ENCODE results near the gene PLCB2. TPM values are rescaled to one million over a fixed set of nuclear protein-coding genes. Genes with fewer than 3 reads are reported as not detected.

PLCB2 gene
- total RNA-seq, 2 experiments from 2014 or later: 104 to 120 TPM

DNA sequence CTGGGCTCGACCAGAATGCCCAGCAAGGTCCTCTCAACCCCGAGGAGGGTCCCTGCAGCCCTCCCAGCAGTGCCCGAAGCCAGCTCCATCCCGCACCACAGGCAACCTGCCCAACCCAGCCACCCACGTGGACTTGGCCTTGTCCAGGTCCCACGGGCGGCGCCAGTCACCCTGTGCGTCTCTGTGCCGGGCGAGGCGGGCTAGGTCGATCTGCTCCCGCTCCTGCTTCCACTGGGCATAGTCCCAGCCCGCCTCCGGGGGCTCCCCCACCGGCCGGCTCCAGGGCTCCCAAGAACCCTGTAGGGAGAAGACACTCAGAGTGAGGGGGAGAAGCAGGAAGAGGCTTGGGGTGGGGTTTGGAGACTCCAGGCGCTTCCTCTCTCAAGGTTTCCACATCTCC lies 29.9 kb upstream of the PLCB2 start:
- H3K27ac Mint-ChIP-seq: no peak overlapping the region
- DNase-seq: no peak
- no peak overlapping the region for H3K4me3 Mint-ChIP-seq
- ATAC-seq: no peak
- CTCF ChIA-PET: interaction anchor here (0.7 to 13.7 kb wide), 35 partner anchors 9 to 298 kb away, joined by 3 to 317 read pairs (median 5); partner anchors contain the start of genes ANKRD63, DISP2, INAFM2 and IVD
- H3K27me3 Mint-ChIP-seq: peaks cover 2% of the 10 kb centered on the region
- H3K4me1 Mint-ChIP-seq: peaks cover 7% of the 10 kb centered on the region
- no peaks in the 10 kb centered on the region for H3K36me3 Mint-ChIP-seq
- H3K9me3 Mint-ChIP-seq (ENCODE audit: low read depth): no peaks in the 10 kb centered on the region

DNA sequence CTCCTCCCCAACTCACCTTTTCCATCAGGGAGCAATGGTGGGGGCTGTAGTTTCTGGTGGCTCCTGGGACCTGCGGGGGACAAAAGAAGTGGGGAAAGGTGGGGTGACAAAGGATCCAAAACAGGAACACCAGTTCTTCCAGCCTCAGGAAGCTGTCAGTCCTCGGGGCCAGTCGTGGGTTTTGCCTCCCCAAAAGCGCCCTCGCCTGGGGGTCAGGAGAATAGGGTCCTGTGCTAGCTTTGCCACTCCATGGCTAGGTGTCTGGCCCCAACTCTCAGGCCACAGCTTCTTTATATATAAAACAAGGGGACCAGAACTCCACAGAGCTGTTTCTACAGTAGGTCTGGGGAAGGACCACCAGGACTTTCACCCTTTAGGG lies 29.0 kb upstream of the PLCB2 start:
- no peak overlapping the region for H3K4me3 Mint-ChIP-seq
- no peak for DNase-seq
- no peak overlapping the region for H3K27ac Mint-ChIP-seq
- H3K36me3 Mint-ChIP-seq: no peaks in the 10 kb centered on the region
- H3K9me3 Mint-ChIP-seq (ENCODE audit: low read depth): no peaks in the 10 kb centered on the region
- CTCF ChIA-PET: interaction anchor here (0.7 to 13.7 kb wide), 16 partner anchors 9 to 119 kb away, joined by 3 to 317 read pairs (median 16); partner anchors contain the start of genes ANKRD63, DISP2, INAFM2 and IVD
- no peak for ATAC-seq
- peaks cover 2% of the 10 kb centered on the region for H3K27me3 Mint-ChIP-seq
- H3K4me1 Mint-ChIP-seq: peaks cover 7% of the 10 kb centered on the region

DNA sequence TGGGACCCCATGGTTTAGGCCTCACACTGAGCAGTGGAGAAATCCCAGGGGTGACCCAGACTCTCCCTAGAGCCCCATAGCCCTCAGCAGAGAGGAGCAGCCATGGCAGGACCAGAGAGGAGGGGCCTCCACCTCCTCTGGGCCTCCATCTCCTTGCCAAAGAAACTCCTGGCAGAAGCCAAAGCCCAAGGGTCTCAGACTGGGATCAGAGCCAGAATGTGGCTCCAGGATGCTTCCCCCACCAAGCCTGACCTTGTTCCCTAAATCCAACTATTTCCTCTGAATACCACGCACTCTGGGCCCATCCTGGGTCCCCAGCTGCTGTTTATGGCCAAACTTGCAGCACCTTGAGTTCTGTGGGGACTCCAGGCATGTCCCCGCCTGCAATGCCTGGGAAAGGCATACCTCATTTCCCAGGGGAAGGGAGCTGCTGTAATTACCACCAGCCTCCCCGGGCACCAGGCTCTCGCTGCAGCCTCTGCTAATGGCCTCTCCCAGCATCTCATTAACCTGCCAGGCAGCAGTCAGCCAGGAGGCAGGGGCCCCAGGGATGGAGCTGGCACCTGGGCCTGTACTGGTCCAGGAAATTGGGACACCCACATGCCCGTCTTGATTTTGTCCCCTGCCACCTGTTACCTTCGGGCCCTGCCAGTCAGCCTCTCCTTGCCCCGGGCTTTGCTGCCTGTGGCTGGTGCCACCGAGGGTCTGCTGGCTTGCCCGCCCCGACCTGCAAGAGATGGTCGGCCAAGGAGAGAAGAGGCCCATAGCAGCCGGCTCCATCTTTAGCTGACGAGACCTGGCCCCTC lies 28.4 kb upstream of the PLCB2 start:
- H3K9me3 Mint-ChIP-seq (ENCODE audit: low read depth): no peaks in the 10 kb centered on the region
- no peaks in the 10 kb centered on the region for H3K36me3 Mint-ChIP-seq
- H3K4me3 Mint-ChIP-seq: no peak overlapping the region
- CTCF ChIA-PET: interaction anchor here (1.0 to 13.7 kb wide), 12 partner anchors 8 to 118 kb away, joined by 3 to 317 read pairs (median 26); partner anchors contain the start of genes ANKRD63, DISP2, INAFM2 and PLCB2
- no peak overlapping the region for H3K27ac Mint-ChIP-seq
- ATAC-seq: no peak
- H3K4me1 Mint-ChIP-seq: peaks cover 7% of the 10 kb centered on the region
- DNase-seq: no peak
- H3K27me3 Mint-ChIP-seq: peaks cover 2% of the 10 kb centered on the region

DNA sequence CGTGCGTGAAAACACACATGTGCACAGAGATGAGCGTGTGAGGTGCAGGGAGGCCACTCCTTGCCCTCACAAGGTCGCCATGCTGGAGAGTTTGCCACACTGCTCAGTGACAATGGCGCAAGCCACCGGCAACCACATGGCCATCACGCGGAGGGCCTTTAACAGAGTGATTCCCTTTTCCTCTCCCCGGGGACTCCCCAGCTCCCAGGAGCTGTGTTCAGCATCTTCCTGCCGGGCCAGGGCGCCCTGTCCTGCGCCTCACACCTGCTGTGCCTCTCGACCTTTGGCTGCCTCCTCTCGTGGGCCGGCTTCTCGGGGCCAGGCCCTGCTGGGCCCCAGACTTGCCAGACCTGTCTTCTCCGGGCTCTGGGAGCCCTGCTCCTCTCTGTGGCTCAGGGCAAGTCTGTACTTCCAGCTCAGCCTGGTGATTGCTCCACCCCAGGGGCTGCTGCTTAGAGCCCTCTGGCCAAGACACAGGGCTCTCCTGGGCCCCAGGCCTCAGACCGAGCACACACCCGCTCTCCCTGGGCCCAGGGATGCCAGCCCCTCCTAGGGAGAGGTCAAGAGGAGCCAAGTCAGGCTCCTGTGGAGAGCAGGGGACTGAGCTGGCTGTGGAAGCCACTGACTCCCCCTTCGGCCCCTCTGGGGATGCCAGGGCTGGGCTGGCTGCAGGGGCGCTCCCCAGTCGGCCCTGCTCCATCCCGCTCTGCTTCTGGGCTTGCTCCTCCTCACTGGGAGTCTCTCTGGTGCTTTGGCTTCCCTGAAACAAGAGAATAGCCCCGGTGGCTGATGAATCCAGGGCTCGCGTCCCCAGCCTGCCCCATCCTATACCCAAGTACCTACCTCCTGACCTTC lies 27.4 kb upstream of the PLCB2 start:
- Mint-ChIP-seq H3K4me1 (peaks cover 7% of the 10 kb centered on the region), H3K27me3 (peaks cover 2% of the 10 kb centered on the region), H3K4me3 (no peak overlapping the region), H3K27ac (no peak overlapping the region), H3K9me3 (ENCODE audit: low read depth) (no peaks in the 10 kb centered on the region), H3K36me3 (no peaks in the 10 kb centered on the region)
- CTCF ChIA-PET: interaction anchor here (2.3 to 13.7 kb wide), 6 partner anchors 7 to 87 kb away, joined by 5 to 317 read pairs (median 196); partner anchors contain the start of genes INAFM2 and PLCB2
- no peak for DNase-seq
- no peak for ATAC-seq

DNA sequence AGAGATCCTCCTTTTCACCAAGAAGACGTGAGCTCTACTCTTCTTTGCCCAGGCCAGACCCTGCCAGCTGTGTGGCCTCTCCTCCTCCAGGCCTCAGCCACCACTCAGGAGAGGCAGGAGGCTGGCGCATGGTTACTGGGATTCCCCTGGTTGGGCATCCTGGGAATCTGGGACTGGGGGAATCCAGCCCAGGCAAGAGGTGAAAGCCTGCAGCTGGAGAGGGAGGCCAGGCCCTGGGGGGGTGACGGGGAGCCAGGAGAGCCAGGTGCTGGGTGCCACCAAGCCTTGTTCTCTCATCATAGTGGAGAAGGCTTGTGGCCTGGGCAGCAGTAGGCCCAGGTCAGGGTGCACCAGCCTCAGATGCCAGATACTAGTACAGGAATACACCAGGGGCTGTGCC lies 26.8 kb upstream of the PLCB2 start:
- Mint-ChIP-seq H3K9me3 (ENCODE audit: low read depth) (no peaks in the 10 kb centered on the region), H3K36me3 (no peaks in the 10 kb centered on the region), H3K27me3 (peaks cover 2% of the 10 kb centered on the region), H3K4me3 (no peak overlapping the region), H3K4me1 (peaks cover 7% of the 10 kb centered on the region), H3K27ac (no peak overlapping the region)
- CTCF ChIA-PET: interaction anchor here (1.5 to 13.7 kb wide), 5 partner anchors 9 to 88 kb away, joined by 6 to 317 read pairs (median 235); partner anchors contain the start of genes INAFM2 and PLCB2
- ATAC-seq (no peak), DNase-seq (no peak)

DNA sequence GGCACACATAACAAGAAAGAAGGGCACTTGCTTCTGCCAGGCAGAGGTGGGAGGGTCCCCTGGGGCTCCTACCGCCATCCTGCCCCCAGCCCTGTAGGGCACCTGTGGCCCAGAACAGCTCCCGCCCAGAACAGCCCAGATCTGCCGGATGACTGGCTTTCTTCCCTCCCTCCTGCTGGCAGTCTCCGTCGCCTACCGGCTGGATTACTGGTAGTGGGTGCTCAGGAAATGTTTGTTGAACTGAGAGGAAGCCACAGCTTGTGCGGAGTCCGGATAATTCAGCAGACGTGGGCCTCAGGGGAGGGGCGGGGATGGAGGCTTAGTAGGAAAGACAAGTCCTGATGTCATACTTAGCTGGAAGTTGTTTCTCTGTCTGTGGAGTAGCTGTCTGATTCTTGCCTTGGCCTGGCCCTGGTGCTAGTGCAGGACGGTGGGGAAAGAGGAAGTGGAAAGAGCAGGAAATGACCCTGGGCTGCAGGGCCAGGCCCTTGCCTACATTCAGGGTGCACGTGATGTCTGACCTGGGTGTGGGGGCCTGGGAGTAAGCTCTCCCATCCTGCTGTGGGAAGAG lies 26.3 kb upstream of the PLCB2 start:
- H3K4me1 Mint-ChIP-seq: peaks cover 8% of the 10 kb centered on the region
- DNase-seq: no peak

DNA sequence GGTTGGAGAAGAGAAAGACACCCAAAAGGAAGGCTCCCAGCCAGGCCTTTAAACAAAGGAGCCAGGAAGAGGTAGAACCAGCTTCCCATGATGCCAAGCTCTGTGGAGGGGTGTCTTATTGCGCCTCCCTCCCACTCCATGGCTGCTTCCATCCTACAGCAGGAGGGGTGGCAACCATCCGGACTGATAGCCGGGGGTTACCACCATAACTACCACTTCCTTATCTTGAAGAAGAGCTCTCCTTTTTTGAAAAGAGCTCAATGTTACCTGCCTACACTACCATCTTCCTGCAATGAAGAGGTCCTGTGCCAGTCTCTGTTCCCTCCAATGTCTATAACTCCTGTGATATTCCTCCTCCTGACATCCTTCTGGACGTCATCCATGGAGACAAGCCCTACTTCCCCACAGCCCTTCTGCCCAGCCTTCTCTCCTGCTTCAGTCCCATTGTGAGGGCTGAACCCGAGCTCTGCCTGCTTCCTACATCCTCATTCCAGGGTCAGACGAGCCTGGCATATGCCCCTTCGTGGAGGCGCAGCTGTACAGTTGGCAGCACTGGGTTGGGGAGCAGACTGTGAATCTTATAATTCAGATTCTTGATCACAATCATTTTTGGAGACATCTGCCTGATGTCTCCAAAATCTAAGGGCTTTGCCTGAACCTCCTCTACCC lies 24.5 kb upstream of the PLCB2 start:
- Mint-ChIP-seq H3K27ac (no peak overlapping the region), H3K9me3 (ENCODE audit: low read depth) (no peaks in the 10 kb centered on the region), H3K4me3 (no peak overlapping the region), H3K4me1 (peaks cover 13% of the 10 kb centered on the region), H3K27me3 (no peaks in the 10 kb centered on the region), H3K36me3 (no peaks in the 10 kb centered on the region)
- ATAC-seq (no peak), DNase-seq (no peak)
- CTCF ChIA-PET: interaction anchor here (0.7 to 7.8 kb wide), 5 partner anchors 8 to 58 kb away, joined by 4 to 158 read pairs (median 6); partner anchors contain the start of gene CCDC9B

More for the DNA sequence above, 26.3 kb upstream of the PLCB2 start:
- H3K4me3 Mint-ChIP-seq: no peak overlapping the region
- H3K9me3 Mint-ChIP-seq (ENCODE audit: low read depth): no peaks in the 10 kb centered on the region
- CTCF ChIA-PET: interaction anchor here (0.7 to 13.7 kb wide), 6 partner anchors 9 to 88 kb away, joined by 3 to 317 read pairs (median 126); partner anchors contain the start of genes INAFM2 and PLCB2
- H3K27ac Mint-ChIP-seq: no peak overlapping the region
- ATAC-seq: no peak
- H3K36me3 Mint-ChIP-seq: no peaks in the 10 kb centered on the region
- H3K27me3 Mint-ChIP-seq: peaks cover 2% of the 10 kb centered on the region

DNA sequence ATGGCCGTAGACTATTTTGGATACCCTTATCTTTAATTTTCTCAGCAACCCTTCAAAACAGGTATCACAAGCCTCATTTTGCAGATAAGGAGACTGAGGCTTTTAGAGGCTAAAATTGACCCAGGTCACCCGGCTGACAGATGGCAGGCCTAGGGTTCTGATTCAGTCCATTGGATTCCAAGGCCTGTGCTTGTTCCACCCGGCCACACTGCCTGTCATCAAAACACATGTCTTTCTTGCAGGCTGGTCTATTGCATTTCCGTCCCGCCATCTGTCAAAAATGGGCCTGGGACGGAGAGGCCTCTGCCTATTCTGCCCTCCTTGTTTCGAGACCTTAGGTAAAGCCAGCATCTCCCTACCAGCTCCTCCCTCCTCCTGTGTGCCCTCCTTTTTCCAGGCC lies 23.9 kb upstream of the PLCB2 start:
- Mint-ChIP-seq H3K4me3 (no peak overlapping the region), H3K27ac (no peak overlapping the region), H3K9me3 (ENCODE audit: low read depth) (no peaks in the 10 kb centered on the region), H3K36me3 (no peaks in the 10 kb centered on the region), H3K4me1 (peaks cover 13% of the 10 kb centered on the region), H3K27me3 (no peaks in the 10 kb centered on the region)
- CTCF ChIA-PET: interaction anchor here (1.2 to 7.8 kb wide), 5 partner anchors 9 to 57 kb away, joined by 3 to 158 read pairs (median 6); partner anchors contain the start of gene CCDC9B
- no peak for ATAC-seq
- DNase-seq: no peak

DNA sequence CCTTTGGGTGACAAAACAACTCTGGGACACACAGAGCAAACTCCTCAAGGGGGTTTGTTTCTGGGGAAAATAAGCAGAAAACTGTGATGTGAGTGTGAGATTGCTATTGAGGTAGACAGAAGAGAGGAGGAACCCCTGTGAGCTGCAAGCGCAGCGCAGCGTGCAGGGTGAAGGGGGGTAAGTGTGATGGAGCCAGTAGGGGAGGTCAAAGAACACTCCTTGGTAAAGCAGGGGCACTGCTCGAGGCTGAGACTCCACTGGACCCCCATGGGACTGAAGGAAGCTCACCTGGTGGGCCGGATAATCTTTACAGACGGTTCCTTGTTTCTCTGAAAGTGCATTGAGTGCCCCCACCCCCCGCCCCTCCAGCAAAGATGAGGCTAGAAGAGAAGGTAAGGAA lies 23.3 kb upstream of the PLCB2 start:
- Mint-ChIP-seq H3K27me3 (peaks cover under 1% of the 10 kb centered on the region), H3K27ac (no peak overlapping the region), H3K36me3 (peaks cover under 1% of the 10 kb centered on the region), H3K9me3 (ENCODE audit: low read depth) (no peaks in the 10 kb centered on the region), H3K4me1 (peaks cover 13% of the 10 kb centered on the region), H3K4me3 (no peak overlapping the region)
- no peak for ATAC-seq
- DNase-seq: no peak
- CTCF ChIA-PET: interaction anchor here (1.3 to 7.8 kb wide), 4 partner anchors 9 to 57 kb away, joined by 3 to 158 read pairs (median 8); partner anchors contain the start of gene CCDC9B

DNA sequence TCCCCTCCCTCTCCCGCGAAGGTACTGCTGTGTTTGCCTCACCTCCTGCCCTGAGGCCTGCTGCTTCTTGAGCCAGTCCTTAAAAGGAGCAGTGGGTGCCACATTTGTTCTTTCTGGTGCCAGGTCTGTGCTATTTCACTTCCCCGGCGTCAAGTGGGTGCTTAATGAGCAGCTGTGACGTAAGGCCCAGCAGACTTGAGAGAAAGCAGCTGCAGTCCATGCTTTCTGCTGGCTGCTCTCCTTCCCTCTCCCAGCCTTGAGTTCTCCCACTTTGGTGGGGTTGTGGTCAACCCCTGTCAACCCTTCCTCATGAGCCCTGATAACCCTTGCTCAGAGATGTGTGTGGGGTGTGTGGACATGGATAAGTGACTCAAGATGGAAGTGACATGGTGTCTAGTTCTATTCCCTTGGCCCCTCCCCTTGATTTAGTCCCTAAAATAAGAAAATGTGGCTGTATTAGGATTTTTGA lies 22.7 kb upstream of the PLCB2 start:
- no peak overlapping the region for H3K4me3 Mint-ChIP-seq
- H3K27ac Mint-ChIP-seq: no peak overlapping the region
- peaks cover 2% of the 10 kb centered on the region for H3K36me3 Mint-ChIP-seq
- no peak for ATAC-seq
- peaks cover 13% of the 10 kb centered on the region for H3K4me1 Mint-ChIP-seq
- no peaks in the 10 kb centered on the region for H3K9me3 Mint-ChIP-seq (ENCODE audit: low read depth)
- H3K27me3 Mint-ChIP-seq: peaks cover 6% of the 10 kb centered on the region
- CTCF ChIA-PET: interaction anchor here (1.3 to 7.8 kb wide), 4 partner anchors 10 to 56 kb away, joined by 3 to 158 read pairs (median 12); partner anchors contain the start of gene CCDC9B
- no peak for DNase-seq

DNA sequence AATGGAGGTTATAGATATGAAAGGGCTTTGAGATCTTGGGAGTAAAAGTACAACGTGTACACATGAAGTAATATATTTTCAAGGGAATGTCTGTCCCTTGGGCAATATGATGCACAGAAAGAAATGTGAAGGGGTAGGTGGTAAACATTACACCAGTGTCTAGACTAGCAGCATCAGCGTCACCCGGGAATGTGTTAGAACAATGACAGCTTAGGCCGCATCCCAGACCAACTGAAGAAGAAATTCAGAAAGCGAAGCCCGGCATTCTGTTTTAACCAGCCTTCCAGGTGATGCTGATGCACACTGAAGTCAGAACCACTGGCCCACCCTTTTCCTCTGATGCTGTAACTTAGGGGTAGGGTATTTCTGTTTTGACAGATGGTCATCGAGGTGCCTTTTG lies 22.1 kb upstream of the PLCB2 start:
- no peak for DNase-seq
- Mint-ChIP-seq H3K9me3 (ENCODE audit: low read depth) (no peaks in the 10 kb centered on the region), H3K27me3 (peaks cover 11% of the 10 kb centered on the region), H3K27ac (no peak overlapping the region), H3K4me1 (peaks cover 17% of the 10 kb centered on the region), H3K4me3 (no peak overlapping the region), H3K36me3 (peaks cover 2% of the 10 kb centered on the region)
- CTCF ChIA-PET: interaction anchor here (1.1 to 7.8 kb wide), 5 partner anchors 10 to 55 kb away, joined by 3 to 158 read pairs (median 10); partner anchors contain the start of gene CCDC9B
- no peak for ATAC-seq

DNA sequence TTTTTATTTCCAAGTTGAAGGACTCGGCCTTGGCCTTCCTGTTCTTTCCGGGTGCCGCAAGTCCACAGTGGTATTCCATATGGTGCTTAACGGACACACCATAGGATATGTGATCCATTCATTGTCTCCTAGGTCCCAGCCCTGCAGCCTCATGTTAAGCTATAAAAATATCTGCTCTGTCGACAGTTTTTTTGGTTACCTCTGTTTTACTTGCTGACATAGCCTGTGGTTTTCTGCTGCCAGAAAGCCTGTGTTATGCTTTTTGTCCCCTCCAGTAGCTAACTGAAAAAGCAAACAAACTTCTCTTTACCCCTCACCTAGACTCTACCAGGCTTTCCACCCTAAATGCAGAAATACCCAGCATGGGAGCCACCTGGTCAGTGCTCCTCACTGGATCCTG lies 21.0 kb upstream of the PLCB2 start:
- Mint-ChIP-seq H3K4me3 (no peak overlapping the region), H3K27ac (no peak overlapping the region), H3K27me3 (peaks cover 11% of the 10 kb centered on the region), H3K4me1 (peaks cover 14% of the 10 kb centered on the region), H3K9me3 (ENCODE audit: low read depth) (no peaks in the 10 kb centered on the region), H3K36me3 (peaks cover 2% of the 10 kb centered on the region)
- no peak for ATAC-seq
- CTCF ChIA-PET: interaction anchor here (1.0 to 7.8 kb wide), 8 partner anchors 9 to 94 kb away, joined by 3 to 158 read pairs (median 10); partner anchors contain the start of genes CCDC9B and PLCB2
- DNase-seq: no peak

Measured in activated CD8-positive, alpha-beta memory T cell treated with anti-CD3 and anti-CD28 coated beads, Interleukin-2, amount 10 ng/mL, durations not matched to agents 7 days and 5 days (primary cell).